ENCODE measurements around the gene ACTL6A.
A peak's percentile ranks its signal among the peaks of the same experiment; 100 is the strongest.

The ACTL6A gene

GRCh38 chr3:179558742-179559364 is 3.9 kb upstream of the ACTL6A start:
- Histone ChIP-seq H3K4me2 (ENCODE audit: insufficient read depth, low read length) (no peak overlapping the region), H3K4me3 (ENCODE audit: low read depth in 1 of 2, low read length in 2 of 2) (no peak overlapping the region), H3K27ac (ENCODE audit: low read length) (no peak overlapping the region), H3K9me3 (ENCODE audit: insufficient read depth, low read length, severe bottlenecking) (no peaks in the 10 kb centered on the region), H4K20me1 (ENCODE audit: insufficient read depth, low read length) (peaks cover 6% of the 10 kb centered on the region; the same call in 1 of the 2 replicates), H3K9ac (ENCODE audit: low read depth, low read length) (no peak overlapping the region), H3K27me3 (ENCODE audit: insufficient read depth, low read length, poor library complexity) (no peaks in the 10 kb centered on the region), H3K4me1 (ENCODE audit: insufficient read depth, low read length) (peaks cover 12% of the 10 kb centered on the region), H3K79me2 (ENCODE audit: insufficient read depth, low read length) (peaks cover 8% of the 10 kb centered on the region), H2AFZ (ENCODE audit: low read depth, low read length) (no peak overlapping the region), H3K36me3 (ENCODE audit: insufficient read depth, low read length) (no peaks in the 10 kb centered on the region)
- ATAC-seq (ENCODE audit: insufficient read depth, low read depth) (no peak), DNase-seq (peak; percentile 61)
- TF ChIP-seq EZH2 (IDR thresholded peaks at IDR 0.05; ENCODE audit: borderline replicate concordance, low read depth, low read length, severe bottlenecking), result no peak
- peak; percentile 76 for TF ChIP-seq CTCF (IDR thresholded peaks at IDR 0.05; ENCODE audit: borderline replicate concordance, extremely low read depth, low read length, poor library complexity, severe bottlenecking)

DNA sequence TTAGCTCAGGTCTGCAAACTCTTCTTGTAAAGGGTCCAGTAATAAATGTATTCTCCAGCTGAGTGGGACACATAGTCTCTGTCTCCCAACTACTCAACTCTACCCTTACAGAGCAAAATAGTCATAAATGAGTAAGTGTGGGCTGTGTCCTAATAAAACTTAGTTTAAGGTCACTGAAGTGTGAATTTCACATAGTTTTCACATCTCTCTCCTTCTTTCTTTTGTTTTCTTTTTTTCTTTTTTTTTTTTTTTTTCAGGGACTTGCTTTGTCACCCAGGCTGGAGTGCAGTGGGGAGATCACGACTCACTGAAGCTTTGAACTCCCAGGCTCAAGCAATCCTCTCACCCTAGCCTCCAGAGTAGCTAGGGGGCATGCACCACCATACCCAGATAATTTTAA is 1.9 kb upstream of the ACTL6A start:
- H3K4me2 ChIP-seq (ENCODE audit: insufficient read depth, low read length), result no peak overlapping the region
- peaks cover 31% of the 10 kb centered on the region for H3K4me1 ChIP-seq (ENCODE audit: insufficient read depth, low read length)
- H3K27ac ChIP-seq (ENCODE audit: low read length), result no peak overlapping the region
- no peak overlapping the region for H3K4me3 ChIP-seq (ENCODE audit: low read depth in 1 of 2, low read length in 2 of 2)
- H3K9me3 ChIP-seq (ENCODE audit: insufficient read depth, low read length, severe bottlenecking), result no peaks in the 10 kb centered on the region
- H4K20me1 ChIP-seq (ENCODE audit: insufficient read depth, low read length), result peaks cover 17% of the 10 kb centered on the region; the same call in 1 of the 2 replicates
- peaks cover 27% of the 10 kb centered on the region for H3K79me2 ChIP-seq (ENCODE audit: insufficient read depth, low read length)
- no peaks in the 10 kb centered on the region for H3K27me3 ChIP-seq (ENCODE audit: insufficient read depth, low read length, poor library complexity)
- H3K36me3 ChIP-seq (ENCODE audit: insufficient read depth, low read length), result no peaks in the 10 kb centered on the region
- DNase-seq, result no peak
- no peak overlapping the region for H2AFZ ChIP-seq (ENCODE audit: low read depth, low read length)
- ATAC-seq (ENCODE audit: insufficient read depth, low read depth), result no peak
- no peak overlapping the region for H3K9ac ChIP-seq (ENCODE audit: low read depth, low read length)
- TF ChIP-seq EZH2 (IDR thresholded peaks at IDR 0.05; ENCODE audit: borderline replicate concordance, low read depth, low read length, severe bottlenecking) (no peak), CTCF (IDR thresholded peaks at IDR 0.05; ENCODE audit: borderline replicate concordance, extremely low read depth, low read length, poor library complexity, severe bottlenecking) (no peak)

GRCh38 chr3:179563271-179563783 is 601 bp downstream of the ACTL6A start:
- H4K20me1 ChIP-seq (ENCODE audit: insufficient read depth, low read length), result peaks cover 24% of the 10 kb centered on the region; the same call in 1 of the 2 replicates
- H3K36me3 ChIP-seq (ENCODE audit: insufficient read depth, low read length), result no peaks in the 10 kb centered on the region
- H3K79me2 ChIP-seq (ENCODE audit: insufficient read depth, low read length), result peaks cover 52% of the 10 kb centered on the region
- peak overlapping the region; percentile 89 for H3K9ac ChIP-seq (ENCODE audit: low read depth, low read length)
- H3K9me3 ChIP-seq (ENCODE audit: insufficient read depth, low read length, severe bottlenecking), result no peaks in the 10 kb centered on the region
- peak; percentile 46 for TF ChIP-seq CTCF (IDR thresholded peaks at IDR 0.05; ENCODE audit: borderline replicate concordance, extremely low read depth, low read length, poor library complexity, severe bottlenecking)
- no peak for TF ChIP-seq EZH2 (IDR thresholded peaks at IDR 0.05; ENCODE audit: borderline replicate concordance, low read depth, low read length, severe bottlenecking)
- peak overlapping the region; percentile 94 for H2AFZ ChIP-seq (ENCODE audit: low read depth, low read length)
- peak overlapping the region; percentile 77 for H3K4me2 ChIP-seq (ENCODE audit: insufficient read depth, low read length)
- H3K4me1 ChIP-seq (ENCODE audit: insufficient read depth, low read length), result peaks cover 43% of the 10 kb centered on the region
- H3K27me3 ChIP-seq (ENCODE audit: insufficient read depth, low read length, poor library complexity), result no peaks in the 10 kb centered on the region
- ATAC-seq (ENCODE audit: insufficient read depth, low read depth) (peak; percentile 39), DNase-seq (peak; percentile 66)
- peak overlapping the region; percentile 81 for H3K27ac ChIP-seq (ENCODE audit: low read length)
- H3K4me3 ChIP-seq (ENCODE audit: low read depth in 1 of 2, low read length in 2 of 2), result peak overlapping the region; percentile 72 to 89

All from DND-41 (cell line).